PC-9 (cell line): ENCODE data around the gene SEMA7A. TPM values are rescaled to one million over a fixed set of nuclear protein-coding genes. Genes with fewer than 3 reads are reported as not detected.

ENCODE experiments used
- BruUV-seq: library from RNA; stranded (reverse); fragments of 400-500 nt; replicated peaks from 2 replicates; lab custom pipeline; 2021; lab: Mats Ljungman, UMichigan
- CTCF ChIA-PET: fragments of 300-600 bp; sonication (Branson Sonifier 250); formaldehyde crosslinking; loops from one replicate; lab custom pipeline; 2022; ENCODE audit warnings: antibody characterized with exemption; lab: Charles Lee
- POLR2A ChIA-PET: fragments of 300-600 bp; sonication (Branson Sonifier 250); formaldehyde crosslinking; loops from one replicate; lab custom pipeline; 2022; ENCODE audit warnings: antibody characterized with exemption; ENCODE audit not compliant: unreplicated experiment; lab: Charles Lee
- DNase-seq, 2 experiments: peaks; one replicate each; pipeline versions ENCODE4 v3.0.0 to v3.0.0-alpha.2; 2015 to 2022; ENCODE audit warnings: mixed read lengths in 1 of 2
- H2AFZ ChIP-seq: fragments of 200-600 bp; sonication (generic); 2 replicates; pipeline ENCODE4 v1.8.1; 2017; ENCODE audit warnings: antibody characterized with exemption
- H3F3A ChIP-seq: fragments of 200-600 bp; sonication (generic); 2 replicates; pipeline ENCODE4 v1.8.1; 2017; ENCODE audit warnings: antibody characterized with exemption, mild to moderate bottlenecking, low read depth; ENCODE audit not compliant: insufficient read depth
- H3K27ac ChIP-seq: fragments of 200-600 bp; sonication (generic); 2 replicates; pipeline ENCODE4 v1.6.1; 2016; ENCODE audit warnings: mixed run types
- H3K27me3 ChIP-seq: fragments of 200-600 bp; sonication (generic); 2 replicates; pipeline ENCODE4 v1.6.1; 2016; ENCODE audit warnings: low read depth, mixed run types; ENCODE audit not compliant: insufficient read depth
- H3K36me3 ChIP-seq: fragments of 200-600 bp; sonication (generic); 2 replicates; pipeline ENCODE4 v1.6.1; 2016; ENCODE audit warnings: low read depth, mixed run types
- H3K4me1 ChIP-seq: fragments of 200-600 bp; sonication (generic); replicated peaks from 2 replicates; pipeline ENCODE4 v1.6.1; 2016; ENCODE audit warnings: mixed run types; ENCODE audit not compliant: insufficient read depth
- H3K4me2 ChIP-seq: fragments of 200-600 bp; sonication (generic); 2 replicates; pipeline ENCODE4 v1.6.1; 2017; ENCODE audit warnings: mixed run types
- H3K4me3 ChIP-seq: fragments of 200-600 bp; sonication (generic); 2 replicates; pipeline ENCODE4 v1.6.1; 2016; ENCODE audit warnings: mixed run types
- H3K79me2 ChIP-seq: fragments of 200-600 bp; sonication (generic); 2 replicates; pipeline ENCODE4 v1.6.1; 2017; ENCODE audit warnings: low read depth, mixed run types
- H3K9me2 ChIP-seq: fragments of 200-600 bp; sonication (generic); 2 replicates; pipeline ENCODE4 v1.8.1; 2017; ENCODE audit warnings: mild to moderate bottlenecking; ENCODE audit not compliant: insufficient read depth
- H3K9me3 ChIP-seq: fragments of 200-600 bp; sonication (generic); 2 replicates; pipeline ENCODE4 v1.8.1; 2016; ENCODE audit warnings: low read depth; ENCODE audit not compliant: insufficient read depth
- H4K20me1 ChIP-seq: fragments of 200-600 bp; sonication (generic); 2 replicates; pipeline ENCODE4 v1.8.1; 2017; ENCODE audit not compliant: insufficient read depth
- CTCF ChIP-seq: fragments of 200-600 bp; sonication (generic); conservative IDR thresholded peaks from 2 replicates; pipeline ENCODE4 v1.6.1; 2017; ENCODE audit warnings: mixed run types, antibody characterized with exemption, mild to moderate bottlenecking, moderate library complexity
- EZH2 ChIP-seq: fragments of 200-600 bp; sonication (generic); IDR thresholded peaks from 2 replicates; pipeline ENCODE4 v1.8.0; 2017; ENCODE audit warnings: antibody characterized with exemption, low read depth
- intact Hi-C: fragments of 100-400 bp; cut with micrococcal nuclease; formaldehyde crosslinking; loops from one replicate; pipeline ENCODE4 v1.10.0; 2022; ENCODE audit not compliant: unreplicated experiment
- total RNA-seq: library from RNA; stranded (reverse); gene quantifications from 2 replicates; pipeline ENCODE4 v1.2.3, GENCODE V29; 2021

The SEMA7A gene
- total RNA-seq, 1 experiment from 2014 or later: 8.3 TPM

GRCh38 chr15:74402337-74402841, 31.4 kb downstream of the SEMA7A start:
- CTCF ChIA-PET: interaction anchor here (0.8 kb wide), 1 partner anchor 20 kb away, joined by 3 read pairs; no protein-coding TSS in a partner anchor
- no peak overlapping the region for H3K27ac ChIP-seq

GRCh38 chr15:74400915-74401757, 32.6 kb downstream of the SEMA7A start:
- Histone ChIP-seq H3K36me3 (no peaks in the 10 kb centered on the region), H3K4me3 (peak overlapping the region; percentile 8; the same call in 1 of the 2 replicates), H3K9me3 (no peaks in the 10 kb centered on the region), H3K79me2 (0 out of 2 replicates have a peak, but pooled peaks cover 4% of the 10 kb centered on the region), H3K27ac (peak overlapping the region; percentile 89), H3K27me3 (no peaks in the 10 kb centered on the region), H3K4me1 (peaks cover 58% of the 10 kb centered on the region), H3K9me2 (no peaks in the 10 kb centered on the region), H4K20me1 (no peaks in the 10 kb centered on the region), H3F3A (peaks cover 20% of the 10 kb centered on the region; the same call in 1 of the 2 replicates), H2AFZ (no peak overlapping the region), H3K4me2 (peak overlapping the region; percentile 68)
- CTCF ChIA-PET: interaction anchor here (1.9 kb wide), 1 partner anchor 19 kb away, joined by 5 read pairs; no protein-coding TSS in a partner anchor
- intact Hi-C loops: no loop called here
- POLR2A ChIA-PET: interaction anchor here (0.5 to 1.2 kb wide), 6 partner anchors 13 to 215 kb away, joined by 4 to 10 read pairs (median 6); no protein-coding TSS in a partner anchor
- TF ChIP-seq EZH2 (no peak), CTCF (no peak)
- BruUV-seq: no TSS peak
- DNase-seq: peak; percentile 70 to 77

More at GRCh38 chr15:74402337-74402841, 31.4 kb downstream of the SEMA7A start:
- Histone ChIP-seq H4K20me1 (no peaks in the 10 kb centered on the region), H3K4me1 (peaks cover 57% of the 10 kb centered on the region), H2AFZ (no peak overlapping the region), H3K36me3 (no peaks in the 10 kb centered on the region), H3K4me3 (no peak overlapping the region), H3F3A (peaks cover 14% of the 10 kb centered on the region; the same call in 1 of the 2 replicates), H3K9me2 (no peaks in the 10 kb centered on the region), H3K9me3 (no peaks in the 10 kb centered on the region), H3K27me3 (no peaks in the 10 kb centered on the region), H3K79me2 (0 out of 2 replicates have a peak, but pooled peaks cover 4% of the 10 kb centered on the region), H3K4me2 (no peak overlapping the region)
- POLR2A ChIA-PET: no interaction called here
- BruUV-seq: no TSS peak
- TF ChIP-seq CTCF (no peak), EZH2 (no peak)
- DNase-seq: no peak
- intact Hi-C loops: no loop called here

GRCh38 chr15:74400313-74400860, 33.4 kb downstream of the SEMA7A start:
- CTCF ChIA-PET: interaction anchor here (1.9 kb wide), 1 partner anchor 18 kb away, joined by 5 read pairs; no protein-coding TSS in a partner anchor
- Histone ChIP-seq H3K27ac (peak overlapping the region; percentile 89), H3K4me3 (peak overlapping the region; percentile 8; the same call in 1 of the 2 replicates), H2AFZ (no peak overlapping the region), H3K4me2 (peak overlapping the region; percentile 68), H3K36me3 (no peaks in the 10 kb centered on the region), H3K79me2 (0 out of 2 replicates have a peak, but pooled peaks cover 4% of the 10 kb centered on the region), H3K4me1 (peaks cover 65% of the 10 kb centered on the region), H4K20me1 (no peaks in the 10 kb centered on the region), H3F3A (peaks cover 20% of the 10 kb centered on the region; the same call in 1 of the 2 replicates), H3K27me3 (no peaks in the 10 kb centered on the region), H3K9me2 (no peaks in the 10 kb centered on the region), H3K9me3 (no peaks in the 10 kb centered on the region)
- BruUV-seq: TSS peak; percentile 18
- TF ChIP-seq CTCF: no peak
- TF ChIP-seq EZH2: no peak
- POLR2A ChIA-PET: interaction anchor here (0.5 to 1.2 kb wide), 3 partner anchors 12 to 216 kb away, joined by 5 to 10 read pairs (median 8); no protein-coding TSS in a partner anchor
- intact Hi-C loops: no loop called here
- DNase-seq: peak in 1 of 2 experiments; percentile 48
